ENCODE results near the gene USP20. TPM values are rescaled to one million over a fixed set of nuclear protein-coding genes. Genes with fewer than 3 reads are reported as not detected.

Gene USP20
- total RNA-seq, 1 donor from 2014 or later: 12.8 TPM

DNA sequence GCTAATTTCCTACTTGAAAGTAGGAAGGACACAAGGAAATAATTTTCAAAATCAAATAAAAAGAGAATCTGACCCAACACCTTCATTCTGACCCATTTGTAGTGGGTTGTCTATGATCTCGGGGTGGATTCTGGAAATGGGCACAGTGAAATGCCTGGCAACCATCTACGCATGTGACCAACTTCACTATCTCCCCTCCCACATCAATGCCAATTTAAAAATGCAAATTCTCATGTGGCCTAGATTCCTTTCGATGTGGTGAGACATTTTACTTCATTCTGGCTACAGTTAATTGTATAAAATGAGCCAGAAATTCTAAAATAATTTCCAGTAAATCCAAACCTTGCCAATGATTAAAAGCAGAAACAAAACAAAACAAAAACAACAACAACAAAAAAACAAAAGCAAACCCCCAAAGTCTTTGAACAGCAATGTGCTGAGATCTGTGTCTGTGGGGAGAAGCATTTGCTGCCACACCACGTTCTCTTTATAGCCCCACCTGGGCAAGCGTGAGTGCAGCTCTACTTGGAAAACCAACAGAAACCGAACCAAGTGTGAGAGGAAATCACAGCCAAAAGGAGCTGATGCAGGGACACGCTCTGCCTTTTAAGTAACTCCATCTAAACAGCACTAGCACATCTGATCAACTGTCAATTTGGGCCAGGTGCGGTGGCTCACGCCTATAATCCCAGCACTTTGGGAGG is 59.0 kb downstream of the USP20 start:
- ATAC-seq: no peak

DNA sequence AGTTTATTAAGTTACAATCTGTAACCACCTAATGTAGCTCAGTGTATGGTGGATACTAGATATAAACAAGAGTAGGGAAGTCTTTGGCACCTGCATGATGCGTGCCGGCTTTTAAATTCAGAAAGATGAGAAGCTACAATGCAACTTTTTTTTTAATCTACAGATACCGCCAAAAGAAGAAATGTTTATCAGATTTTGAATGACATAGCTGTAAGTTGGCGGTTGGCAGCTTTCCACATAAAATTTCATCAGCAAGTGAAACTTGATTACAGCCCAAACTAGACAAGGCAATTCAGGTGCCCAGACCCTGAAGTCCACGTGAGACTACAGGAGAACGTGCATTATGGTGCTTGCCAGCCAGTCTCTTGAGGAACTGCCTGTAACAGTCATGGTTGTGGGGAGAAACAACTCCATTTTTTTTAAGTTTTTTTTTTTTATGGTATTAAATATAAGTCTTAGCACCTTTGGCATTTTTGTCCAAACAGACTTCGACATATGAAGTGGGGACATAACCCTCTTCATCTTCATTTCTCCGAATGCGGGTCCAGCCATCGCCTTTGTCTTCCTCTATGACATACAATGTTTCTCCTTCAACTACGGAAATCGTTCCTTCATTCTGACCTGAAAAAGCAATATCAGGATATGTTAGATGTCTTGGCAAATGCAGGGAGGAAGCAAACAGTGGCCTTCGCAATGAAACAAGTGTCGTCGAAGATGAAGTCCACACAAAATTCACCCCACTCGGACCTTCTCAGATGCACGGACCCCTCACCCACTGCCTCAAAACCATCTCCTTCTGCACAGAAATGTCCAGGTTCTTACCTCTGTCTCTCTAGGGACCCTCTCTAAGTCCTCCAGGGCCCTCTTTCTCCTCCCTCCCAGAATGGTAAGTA is 60.4 kb downstream of the USP20 start:
- no peak for ATAC-seq

DNA sequence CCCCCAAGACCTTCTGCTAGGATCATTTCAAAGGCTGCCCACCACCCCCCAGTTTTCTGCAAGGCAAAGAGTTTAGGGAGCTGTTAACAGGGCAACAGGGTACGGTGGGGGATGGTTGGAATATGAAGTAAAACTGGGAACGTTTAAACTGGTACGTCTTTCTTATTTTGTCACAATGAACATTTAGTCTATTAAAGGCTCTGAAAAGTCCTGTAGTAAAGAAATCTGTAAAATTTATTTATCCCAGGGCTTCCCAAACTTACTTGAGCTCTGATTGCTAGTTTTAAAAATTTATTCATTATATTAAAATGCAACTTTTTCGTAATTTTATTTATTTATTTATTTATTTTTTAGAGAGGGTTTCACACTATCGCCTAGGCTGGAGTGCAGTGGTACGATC is 62.0 kb downstream of the USP20 start:
- no peak for ATAC-seq

- peak; percentile 67 for ATAC-seq
Measured at GRCh38 chr9:129898185-129898584, 62.9 kb downstream of the USP20 start.

DNA sequence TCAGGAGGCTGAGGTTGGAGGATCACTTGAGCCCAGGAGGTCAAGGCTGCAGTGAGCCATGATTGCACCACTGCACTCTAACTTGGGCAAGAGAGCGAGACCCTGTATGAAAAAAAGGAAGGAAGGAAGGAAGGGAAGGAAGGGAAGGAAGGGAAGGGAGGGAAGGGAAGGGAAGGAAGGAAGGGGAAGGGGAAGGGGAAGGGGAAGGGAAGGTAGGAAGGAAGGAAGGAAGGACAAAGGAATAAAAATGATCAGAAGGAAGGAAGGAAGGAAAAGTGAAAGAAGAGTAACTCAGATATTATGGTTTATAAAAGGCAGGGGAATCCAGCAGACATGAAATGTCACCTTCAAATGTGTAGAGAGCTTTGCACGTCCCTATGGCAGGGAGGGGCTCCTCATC is 64.4 kb downstream of the USP20 start:
- no peak for ATAC-seq

GRCh38 chr9:129900263-129901027 is 65.2 kb downstream of the USP20 start:
- peak; percentile 45 for ATAC-seq

DNA sequence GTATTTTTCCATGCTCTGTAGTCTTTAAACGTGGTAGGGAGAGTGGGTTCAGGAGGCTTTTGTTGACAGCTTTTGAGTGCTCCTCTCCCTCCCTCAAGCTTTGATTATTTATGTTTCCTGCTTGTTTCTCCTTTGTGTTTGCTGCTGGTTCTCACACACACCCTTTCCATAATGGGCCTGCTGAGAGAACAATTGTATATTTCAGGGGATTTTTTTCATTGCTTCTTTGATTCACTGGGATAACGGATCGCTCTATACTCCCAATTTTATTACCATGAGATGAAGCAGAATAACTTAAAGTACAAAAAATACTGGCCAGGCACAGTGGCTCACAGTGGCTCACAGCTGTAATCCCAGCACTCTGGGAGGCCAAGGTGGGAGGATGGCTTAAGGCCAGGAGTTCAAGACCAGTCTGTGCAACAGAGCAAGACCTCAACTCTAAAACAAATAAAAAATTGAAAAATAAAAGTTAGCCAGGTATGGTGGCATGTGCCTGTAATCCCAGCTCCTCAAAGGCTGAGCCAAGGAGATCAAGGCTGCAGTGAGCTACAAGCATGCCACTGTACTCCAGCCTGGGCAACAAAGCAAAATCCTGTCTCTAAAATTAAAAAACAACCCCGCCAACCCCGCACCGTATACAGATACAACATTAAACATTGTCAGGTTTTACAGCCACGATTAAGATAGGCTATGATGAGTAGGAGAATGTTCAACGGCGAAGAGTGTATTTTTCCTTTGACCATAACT is 66.9 kb downstream of the USP20 start:
- ATAC-seq: no peak

- no peak for ATAC-seq
Measured at GRCh38 chr9:129902740-129903134, 67.5 kb downstream of the USP20 start.

GRCh38 chr9:129904734-129905133 is 69.5 kb downstream of the USP20 start:
- no peak for ATAC-seq

- ATAC-seq: no peak
Measured at GRCh38 chr9:129906298-129906697, 71.0 kb downstream of the USP20 start.

DNA sequence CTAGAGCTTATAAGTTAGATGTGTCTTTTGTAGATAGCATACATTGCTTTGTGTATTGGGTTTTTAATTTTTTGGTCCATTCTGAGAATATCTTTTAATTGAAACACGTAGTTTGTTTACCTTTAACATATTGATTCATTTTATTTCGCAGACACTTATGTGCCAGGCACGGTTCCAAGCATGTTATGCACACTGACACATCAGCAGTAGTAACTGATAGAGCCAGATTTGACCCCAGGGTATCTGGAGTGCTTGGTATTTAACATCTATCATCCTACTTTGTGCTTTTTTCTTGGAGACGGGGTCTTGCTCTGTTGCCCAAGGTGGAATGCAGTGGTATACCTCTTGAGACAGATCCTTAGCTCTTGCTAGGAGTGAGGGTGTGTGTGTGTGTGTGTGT is 71.9 kb downstream of the USP20 start:
- no peak for ATAC-seq

DNA sequence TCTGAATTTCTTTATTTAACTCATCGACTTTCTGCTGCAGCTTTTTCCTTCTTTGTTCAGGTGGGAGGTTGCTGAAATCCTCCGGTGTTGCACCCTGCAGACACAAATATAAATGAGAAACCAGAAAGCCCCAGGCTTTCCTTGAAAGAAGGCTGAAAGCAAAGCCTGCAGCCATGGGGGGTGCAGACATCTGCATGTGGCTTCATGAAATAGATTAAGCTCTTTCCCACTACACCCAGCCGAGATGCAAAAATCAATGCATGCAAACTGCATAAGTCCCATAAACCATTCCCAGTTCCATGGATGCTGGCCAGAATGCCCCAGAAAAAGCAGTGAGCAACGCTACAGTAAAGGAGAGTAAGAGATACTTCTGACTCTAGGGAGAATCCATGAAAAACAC is 73.6 kb downstream of the USP20 start:
- ATAC-seq: no peak

DNA sequence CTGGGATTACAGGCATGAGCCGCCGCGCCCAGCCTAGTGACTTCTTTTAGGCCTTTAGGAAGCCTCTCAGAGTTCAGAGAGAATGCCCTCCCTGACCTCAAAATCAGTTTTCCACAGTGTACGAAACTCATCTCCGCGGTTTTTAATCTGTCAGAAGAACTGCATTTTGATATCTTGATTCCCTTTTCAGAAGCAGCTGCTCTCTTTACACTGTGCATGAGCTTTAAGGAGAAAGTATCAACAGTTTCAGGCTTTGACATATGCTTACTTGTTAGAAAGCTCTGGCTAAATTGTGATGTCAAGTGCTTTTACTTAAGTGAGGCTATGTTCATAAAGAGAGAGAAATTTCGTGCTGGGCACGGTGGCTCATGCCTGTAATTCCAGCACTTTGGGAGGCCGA is 74.6 kb downstream of the USP20 start:
- ATAC-seq: no peak

DNA sequence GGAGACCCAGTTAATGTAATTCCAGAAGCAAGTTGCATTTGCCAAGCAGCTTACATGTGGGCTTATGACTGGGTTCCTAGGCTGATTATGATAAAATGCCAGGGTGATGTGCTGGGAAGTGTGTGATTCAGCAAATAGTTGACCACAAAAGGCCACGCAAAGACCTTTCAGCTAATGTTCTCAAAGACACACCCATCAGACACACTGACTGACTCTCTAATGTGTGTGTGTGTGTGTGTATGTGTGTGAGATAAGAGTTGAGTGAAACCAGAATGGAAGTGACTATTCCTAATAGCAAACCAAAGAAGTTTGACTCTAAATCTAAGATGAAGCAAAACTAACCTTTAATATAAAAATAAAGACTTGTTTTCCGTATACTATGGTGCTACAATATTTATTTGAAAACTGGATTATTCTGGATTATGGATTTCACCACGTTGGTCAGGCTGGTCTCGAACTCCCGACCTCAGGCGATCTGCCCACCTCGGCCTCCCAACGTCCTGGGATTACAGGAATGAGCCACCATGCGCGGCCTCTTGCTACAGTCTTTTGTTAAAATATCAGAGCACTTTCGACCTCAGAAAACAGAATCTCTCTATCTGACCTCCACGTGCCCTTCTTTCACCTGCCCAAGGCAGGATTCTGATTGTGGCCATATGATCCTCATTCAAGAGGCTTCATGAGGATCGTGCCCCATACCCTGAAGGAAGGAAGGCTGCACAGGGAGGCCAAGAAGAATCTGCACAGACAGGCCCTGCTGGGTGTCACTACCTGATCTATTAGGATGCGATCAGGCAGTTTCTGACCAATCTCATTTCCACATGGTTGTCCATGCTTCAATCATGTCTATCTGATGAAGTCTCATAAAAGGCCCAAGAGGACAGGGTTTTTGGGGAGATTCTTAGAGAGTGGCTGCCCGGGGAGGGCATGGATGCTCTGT is 75.6 kb downstream of the USP20 start:
- ATAC-seq: peak; percentile 94

DNA sequence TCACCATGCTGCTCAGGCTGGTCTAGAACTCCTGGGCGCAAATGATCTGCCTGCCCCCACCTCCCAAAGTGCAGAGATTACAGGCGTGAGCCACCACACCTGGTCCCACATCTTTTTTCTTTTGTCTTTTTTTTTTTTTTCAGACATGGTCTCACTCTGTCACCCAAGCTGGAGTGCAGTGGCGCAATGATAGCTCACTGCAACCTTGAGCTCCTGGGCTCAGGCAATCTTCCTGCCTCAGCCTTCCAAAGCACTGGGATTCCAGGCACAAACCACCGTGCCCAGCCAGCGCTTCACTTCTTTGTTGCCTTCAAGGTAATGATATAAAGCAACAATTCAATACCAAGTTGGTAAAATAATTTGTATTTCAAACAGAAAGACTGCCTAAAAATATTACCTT is 78.8 kb downstream of the USP20 start:
- ATAC-seq: no peak

DNA sequence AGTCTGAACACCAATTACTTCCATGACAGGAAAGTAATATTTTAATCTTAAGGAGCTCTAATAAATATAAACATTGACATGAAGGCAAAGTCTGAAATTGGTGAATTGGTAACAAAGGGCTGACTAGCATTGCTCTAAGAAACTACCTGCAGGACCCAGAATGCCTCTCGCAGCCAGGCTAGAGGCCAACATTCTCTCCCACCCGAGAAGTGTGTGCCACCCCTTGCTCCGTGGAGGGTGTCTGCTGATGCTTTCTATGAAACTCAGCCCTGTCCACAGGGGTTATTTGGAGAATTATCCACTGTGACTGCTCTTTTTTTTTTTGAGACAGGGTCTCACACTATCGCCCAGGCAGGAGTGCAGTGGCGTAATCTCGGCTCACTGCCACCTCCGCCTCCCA is 81.4 kb downstream of the USP20 start:
- no peak for ATAC-seq

DNA sequence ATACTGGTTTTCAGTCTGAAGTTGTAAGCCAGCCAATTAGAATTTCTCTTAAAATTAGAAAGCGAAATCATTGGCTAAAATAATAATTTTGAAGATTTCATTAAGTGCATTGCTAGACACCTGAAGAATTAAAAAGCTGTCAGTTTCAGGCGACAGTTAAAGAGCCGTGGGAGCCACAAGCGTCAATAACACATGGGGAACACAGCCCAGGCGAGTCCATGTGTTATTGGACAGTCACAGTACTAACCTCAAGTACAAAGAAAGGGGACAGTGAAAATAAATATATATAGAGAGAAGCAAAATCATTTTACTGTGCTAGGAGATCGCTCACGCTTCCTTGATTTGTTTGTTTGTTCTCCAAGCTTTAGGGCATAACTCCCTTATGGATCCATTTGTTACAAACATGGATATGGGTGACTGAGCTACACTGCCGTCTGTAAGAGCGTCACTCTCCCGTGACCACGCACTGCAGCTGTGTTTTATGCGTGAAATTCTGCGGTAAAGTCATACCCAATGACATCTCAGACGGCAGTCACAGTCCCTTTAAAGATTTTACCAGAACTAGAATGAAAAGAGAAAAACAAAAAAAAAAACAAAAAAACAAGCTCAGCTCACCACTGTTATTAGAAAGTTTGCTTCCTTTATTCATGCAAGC is 83.2 kb downstream of the USP20 start:
- ATAC-seq: no peak

DNA sequence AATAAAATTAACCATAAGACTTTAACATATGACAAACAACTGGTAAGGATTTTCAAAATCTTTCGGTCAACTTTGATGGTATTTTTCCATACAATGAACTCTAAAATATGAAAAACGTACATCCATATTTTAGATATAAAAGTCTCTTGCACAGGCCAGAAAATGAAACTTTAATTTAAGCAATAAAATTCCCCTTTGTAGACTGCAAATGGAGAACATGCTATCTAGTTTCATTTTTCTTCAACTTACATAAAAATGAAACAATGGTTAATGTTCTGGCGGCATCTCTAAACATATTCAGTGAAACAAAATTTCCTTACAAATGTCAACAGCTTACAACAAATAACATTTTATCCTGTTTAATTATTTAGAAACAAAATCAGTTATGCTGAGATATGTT is 84.0 kb downstream of the USP20 start:
- ATAC-seq: no peak

DNA sequence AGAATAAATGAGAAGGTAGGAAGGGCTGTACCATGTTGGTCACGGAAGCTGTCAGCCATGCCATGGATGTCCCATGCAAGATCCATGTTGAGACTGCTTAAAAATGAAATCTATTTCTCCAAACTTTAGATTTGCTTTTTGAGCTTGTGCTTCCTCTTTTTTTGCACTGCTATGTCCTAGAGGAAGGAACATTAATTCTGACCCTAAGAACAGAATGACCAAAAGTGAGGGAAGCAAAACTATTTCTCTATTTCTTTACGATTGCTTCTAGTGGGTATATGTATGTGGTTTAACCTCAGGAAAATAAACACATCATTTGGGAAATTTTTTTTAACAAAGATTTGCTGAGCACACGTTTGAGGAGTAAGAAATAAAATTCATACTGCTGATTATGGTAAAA is 84.6 kb downstream of the USP20 start:
- no peak for ATAC-seq

DNA sequence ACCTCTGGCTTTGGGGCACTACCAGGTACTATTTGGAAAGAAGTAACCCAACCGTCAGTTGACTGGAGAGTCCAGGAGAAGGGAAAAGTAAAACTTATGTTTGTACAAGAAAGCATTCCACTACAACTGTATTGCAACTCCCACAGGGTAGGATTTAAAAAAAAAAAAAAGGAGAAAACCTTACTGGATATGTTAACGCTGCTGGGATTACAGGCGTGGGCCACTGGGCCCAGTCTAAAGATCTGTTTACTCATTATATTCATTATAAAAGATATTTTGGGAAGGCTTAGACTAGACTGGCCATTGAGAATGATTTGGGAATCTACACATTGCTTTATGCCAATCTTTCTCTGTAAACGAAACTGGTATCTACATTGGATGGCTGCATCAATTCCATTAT is 86.6 kb downstream of the USP20 start:
- ATAC-seq: no peak

- no peak for ATAC-seq
Measured at GRCh38 chr9:129923589-129923988, 88.3 kb downstream of the USP20 start.
